Measurements from ENCODE around the gene C10orf90. TPM values are rescaled to one million over a fixed set of nuclear protein-coding genes. Genes with fewer than 3 reads are reported as not detected.

Gene C10orf90
- total RNA-seq, 1 donor from 2014 or later, result not detected

- H3K27ac Mint-ChIP-seq, result no peak overlapping the region
- no peak overlapping the region for H3K27ac ChIP-seq
These were observed 237.1 kb downstream of the C10orf90 start for GRCh38 chr10:126433351-126433750.

GRCh38 chr10:126432507-126432906 lies 238.0 kb downstream of the C10orf90 start:
- no peaks in the 10 kb centered on the region for H4K20me1 ChIP-seq (ENCODE audit: low read depth)
- H3K27me3 Mint-ChIP-seq (ENCODE audit: insufficient read depth, low read depth), result peaks cover 5% of the 10 kb centered on the region
- no peaks in the 10 kb centered on the region for H3K4me1 ChIP-seq
- H3K4me3 ChIP-seq, result no peak overlapping the region
- H3K27me3 ChIP-seq, result no peaks in the 10 kb centered on the region
- H3K9me3 ChIP-seq (ENCODE audit: low read depth), result no peaks in the 10 kb centered on the region
- no peak overlapping the region for H3K4me2 ChIP-seq
- no peak overlapping the region for H3K27ac ChIP-seq
- no peak for TF ChIP-seq CTCF (IDR thresholded peaks at IDR 0.05)
- H3K9me3 Mint-ChIP-seq, result peaks cover 2% of the 10 kb centered on the region
- no peak for DNase-seq (ENCODE audit: low spot score)
- no peaks in the 10 kb centered on the region for H3K4me1 Mint-ChIP-seq
- H3K27ac Mint-ChIP-seq, result no peak overlapping the region
- no peak overlapping the region for H3K9ac ChIP-seq
- no peak overlapping the region for H3K4me3 Mint-ChIP-seq
- H2AFZ ChIP-seq (replicated peaks), result no peak overlapping the region
- H3F3A ChIP-seq (ENCODE audit: low read depth), result no peaks in the 10 kb centered on the region
- no peaks in the 10 kb centered on the region for H3K36me3 ChIP-seq
- no peaks in the 10 kb centered on the region for H3K36me3 Mint-ChIP-seq
- H3K79me2 ChIP-seq (ENCODE audit: low read depth), result no peaks in the 10 kb centered on the region

More at GRCh38 chr10:126433351-126433750, 237.1 kb downstream of the C10orf90 start:
- Histone ChIP-seq H2AFZ (replicated peaks) (no peak overlapping the region), H3K4me2 (no peak overlapping the region), H3K9ac (no peak overlapping the region), H3K36me3 (no peaks in the 10 kb centered on the region), H3K4me3 (no peak overlapping the region), H3K79me2 (ENCODE audit: low read depth) (no peaks in the 10 kb centered on the region), H3F3A (ENCODE audit: low read depth) (no peaks in the 10 kb centered on the region), H3K9me3 (ENCODE audit: low read depth) (no peaks in the 10 kb centered on the region), H4K20me1 (ENCODE audit: low read depth) (no peaks in the 10 kb centered on the region), H3K4me1 (no peaks in the 10 kb centered on the region), H3K27me3 (no peaks in the 10 kb centered on the region)
- Mint-ChIP-seq H3K9me3 (peaks cover 2% of the 10 kb centered on the region), H3K36me3 (no peaks in the 10 kb centered on the region), H3K4me3 (no peak overlapping the region), H3K4me1 (no peaks in the 10 kb centered on the region), H3K27me3 (ENCODE audit: insufficient read depth, low read depth) (peaks cover 5% of the 10 kb centered on the region)
- TF ChIP-seq CTCF (IDR thresholded peaks at IDR 0.05) (no peak), EZH2phosphoT487 (IDR thresholded peaks at IDR 0.05) (no peak), EZH2 (IDR thresholded peaks at IDR 0.05) (no peak)
- DNase-seq (ENCODE audit: low spot score), result no peak

- no peaks in the 10 kb centered on the region for H4K20me1 ChIP-seq (ENCODE audit: low read depth)
- Mint-ChIP-seq H3K4me1 (no peaks in the 10 kb centered on the region), H3K27ac (no peak overlapping the region), H3K9me3 (peaks cover 2% of the 10 kb centered on the region), H3K36me3 (no peaks in the 10 kb centered on the region), H3K4me3 (no peak overlapping the region), H3K27me3 (ENCODE audit: insufficient read depth, low read depth) (peaks cover 4% of the 10 kb centered on the region)
- TF ChIP-seq EZH2phosphoT487 (IDR thresholded peaks at IDR 0.05), result no peak
- H3K27me3 ChIP-seq, result no peaks in the 10 kb centered on the region
- no peaks in the 10 kb centered on the region for H3K4me1 ChIP-seq
- H3F3A ChIP-seq (ENCODE audit: low read depth), result no peaks in the 10 kb centered on the region
- no peak for DNase-seq (ENCODE audit: low spot score)
- no peak overlapping the region for H3K9ac ChIP-seq
- no peaks in the 10 kb centered on the region for H3K9me3 ChIP-seq (ENCODE audit: low read depth)
- no peaks in the 10 kb centered on the region for H3K79me2 ChIP-seq (ENCODE audit: low read depth)
- no peak overlapping the region for H3K27ac ChIP-seq
- no peaks in the 10 kb centered on the region for H3K36me3 ChIP-seq
- H3K4me2 ChIP-seq, result no peak overlapping the region
- no peak overlapping the region for H2AFZ ChIP-seq (replicated peaks)
- H3K4me3 ChIP-seq, result no peak overlapping the region
These were observed 238.7 kb downstream of the C10orf90 start for GRCh38 chr10:126431816-126432215.

GRCh38 chr10:126430512-126430911 lies 240.0 kb downstream of the C10orf90 start:
- H3K27me3 ChIP-seq, result no peaks in the 10 kb centered on the region
- H3K9ac ChIP-seq, result no peak overlapping the region
- Mint-ChIP-seq H3K27ac (no peak overlapping the region), H3K27me3 (ENCODE audit: insufficient read depth, low read depth) (no peaks in the 10 kb centered on the region), H3K9me3 (peaks cover 2% of the 10 kb centered on the region), H3K36me3 (no peaks in the 10 kb centered on the region), H3K4me1 (peaks cover 3% of the 10 kb centered on the region), H3K4me3 (no peak overlapping the region)
- no peak for DNase-seq (ENCODE audit: low spot score)
- no peaks in the 10 kb centered on the region for H3K4me1 ChIP-seq
- H3K79me2 ChIP-seq (ENCODE audit: low read depth), result no peaks in the 10 kb centered on the region
- no peak for TF ChIP-seq CTCF (IDR thresholded peaks at IDR 0.05)
- no peak for TF ChIP-seq EZH2phosphoT487 (IDR thresholded peaks at IDR 0.05)
- no peak for TF ChIP-seq EZH2 (IDR thresholded peaks at IDR 0.05)
- no peaks in the 10 kb centered on the region for H3K36me3 ChIP-seq
- no peaks in the 10 kb centered on the region for H4K20me1 ChIP-seq (ENCODE audit: low read depth)
- H3F3A ChIP-seq (ENCODE audit: low read depth), result no peaks in the 10 kb centered on the region
- no peak overlapping the region for H3K4me3 ChIP-seq
- no peak overlapping the region for H3K4me2 ChIP-seq
- no peak overlapping the region for H3K27ac ChIP-seq
- H2AFZ ChIP-seq (replicated peaks), result no peak overlapping the region
- H3K9me3 ChIP-seq (ENCODE audit: low read depth), result no peaks in the 10 kb centered on the region

Data from neural progenitor cell (in vitro differentiated cells).